Activated naive CD4-positive, alpha-beta T cell treated with Interleukin-2 at 50 U/mL for 16 hours (primary cell): Measurements from ENCODE around the gene RTRAF.
A peak's percentile ranks its signal among the peaks of the same experiment; 100 is the strongest.

Experiments
- DNase-seq: peaks from one replicate; pipeline ENCODE4 v3.0.0-alpha.2; 2020

RTRAF gene

DNA sequence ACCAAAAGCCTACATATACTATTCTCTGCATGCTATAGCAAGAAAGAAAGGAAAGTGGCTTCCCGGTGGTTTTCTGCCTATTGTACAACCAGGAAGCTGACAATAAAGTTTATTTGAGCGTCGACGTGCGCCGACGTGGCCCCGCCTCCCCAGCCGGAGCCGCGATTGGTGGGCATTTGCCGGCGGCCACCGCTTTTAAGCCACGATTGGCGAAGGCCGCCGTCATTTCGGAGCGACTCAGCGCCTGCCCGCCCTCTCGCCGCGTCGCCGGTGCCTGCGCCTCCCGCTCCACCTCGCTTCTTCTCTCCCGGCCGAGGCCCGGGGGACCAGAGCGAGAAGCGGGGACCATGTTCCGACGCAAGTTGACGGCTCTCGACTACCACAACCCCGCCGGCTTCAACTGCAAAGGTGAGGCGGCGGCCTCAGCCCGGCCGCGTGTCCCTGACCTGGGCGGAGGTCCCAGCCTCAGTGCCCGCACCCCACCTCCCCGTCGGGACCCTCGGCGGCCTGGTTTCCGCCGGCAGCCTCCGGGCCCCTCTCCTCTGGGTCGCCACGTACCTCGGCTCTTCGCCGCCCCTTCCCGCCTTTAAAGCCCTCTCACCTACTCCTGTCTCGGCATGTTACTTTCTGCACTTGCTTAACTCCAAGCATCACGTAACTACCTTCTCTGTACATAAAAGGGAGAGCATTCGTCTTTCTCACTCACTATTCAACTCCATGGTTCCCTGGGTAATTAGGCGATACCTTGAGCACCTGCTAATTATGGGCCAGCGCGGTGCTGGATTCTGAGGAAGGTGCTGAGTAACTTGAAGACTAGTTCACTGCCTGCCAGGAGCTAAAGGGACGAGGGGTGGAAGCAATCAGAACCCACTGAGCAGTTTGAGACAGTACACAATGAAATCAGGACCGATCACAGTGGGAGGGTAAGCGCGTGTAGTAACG is at the start of gene RTRAF:
Gene RTRAF, plus strand, starts transcription at position 254 of the 942 bp plus-strand sequence. Its CDS starts 94 bp downstream, at position 348.
- peak; percentile 93 for DNase-seq

DNA sequence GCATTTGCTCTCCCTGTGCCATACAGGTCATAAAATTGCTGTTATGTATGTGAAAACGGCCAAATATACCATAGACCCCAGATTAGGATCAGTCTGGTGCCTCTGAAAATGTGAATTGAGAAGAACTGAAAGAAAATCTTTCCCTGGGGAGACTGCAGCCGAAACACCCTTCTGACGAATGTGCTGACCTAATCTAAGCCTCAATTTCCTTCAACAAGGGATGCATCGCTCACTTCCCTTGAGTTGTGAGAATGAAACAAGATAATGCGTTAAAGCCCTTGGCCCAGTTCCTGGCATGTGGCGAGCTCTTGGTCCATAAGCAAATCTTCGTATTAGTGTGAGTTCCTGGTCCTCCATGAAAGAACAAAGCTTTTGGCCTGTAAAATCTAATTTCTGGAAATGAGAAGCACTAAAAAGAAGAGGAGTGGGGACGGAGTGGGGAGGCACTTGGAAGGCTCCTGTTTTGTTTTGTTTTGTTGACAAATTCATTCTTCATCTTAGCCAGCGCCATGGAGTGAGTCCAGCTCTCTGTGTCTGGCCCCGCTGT is 49.5 kb upstream of the RTRAF start:
- DNase-seq = no peak

DNA sequence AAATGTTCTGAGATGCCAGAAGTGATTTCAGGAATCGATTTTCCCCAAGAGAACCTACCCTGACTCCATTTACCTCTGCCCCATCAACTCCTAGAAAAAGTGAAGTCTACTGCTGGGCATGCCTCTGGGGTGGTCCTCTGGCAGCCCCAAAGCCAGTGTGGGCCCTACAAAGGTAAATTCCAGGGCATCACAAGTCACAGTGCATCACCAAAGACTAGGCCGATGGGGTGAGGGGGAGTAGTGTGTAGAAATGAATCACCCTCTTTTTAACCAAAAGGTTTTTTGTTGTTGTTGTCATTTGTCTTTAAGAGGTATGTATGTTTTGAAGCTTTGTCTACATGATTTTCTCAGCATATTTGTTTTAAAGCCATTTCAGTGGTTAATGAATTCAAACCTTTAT is 46.4 kb upstream of the RTRAF start:
- no peak for DNase-seq

DNA sequence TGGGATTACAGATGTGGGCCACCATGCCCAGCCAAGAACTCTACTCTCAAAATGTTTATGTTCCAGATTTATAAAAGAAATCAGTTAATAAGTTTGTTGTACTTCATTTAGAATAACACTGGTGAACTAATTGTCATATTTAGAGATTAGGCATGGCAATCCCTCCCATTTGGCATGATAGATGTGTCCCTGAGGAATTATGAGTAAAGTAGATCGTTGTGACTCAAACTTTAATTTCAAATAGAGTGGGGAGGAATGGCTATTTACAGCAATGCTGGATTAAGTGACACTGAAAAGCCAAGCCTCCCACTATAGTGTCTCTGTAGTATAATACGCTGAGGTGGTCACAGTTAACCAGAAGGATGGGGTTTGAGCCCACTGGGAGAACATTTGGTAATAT is 39.3 kb upstream of the RTRAF start:
- DNase-seq = no peak

- no peak for DNase-seq
Observed at GRCh38 chr14:51951656-51952055, 37.7 kb upstream of the RTRAF start.

- DNase-seq = no peak
Observed at GRCh38 chr14:51954031-51954430, 35.3 kb upstream of the RTRAF start.

DNA sequence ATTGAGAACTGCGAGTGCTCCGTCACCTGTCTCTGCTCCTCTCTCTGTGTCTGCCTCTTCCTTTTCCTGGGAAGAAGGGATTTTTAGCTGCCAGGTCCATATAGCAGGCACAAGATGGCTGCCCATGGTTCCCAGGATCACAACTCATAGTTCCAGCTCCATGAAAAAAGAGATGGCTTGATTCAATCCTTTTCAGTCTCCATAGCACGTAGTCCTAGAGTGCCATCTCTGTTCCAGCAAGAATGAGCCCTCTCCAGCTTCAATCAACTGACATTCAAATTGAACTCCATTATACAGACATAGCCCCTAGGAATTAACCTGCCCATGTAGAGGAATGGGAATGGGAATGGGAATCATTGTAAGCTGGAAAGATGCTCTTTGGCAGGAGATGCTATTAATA is 34.7 kb upstream of the RTRAF start:
- no peak for DNase-seq

DNA sequence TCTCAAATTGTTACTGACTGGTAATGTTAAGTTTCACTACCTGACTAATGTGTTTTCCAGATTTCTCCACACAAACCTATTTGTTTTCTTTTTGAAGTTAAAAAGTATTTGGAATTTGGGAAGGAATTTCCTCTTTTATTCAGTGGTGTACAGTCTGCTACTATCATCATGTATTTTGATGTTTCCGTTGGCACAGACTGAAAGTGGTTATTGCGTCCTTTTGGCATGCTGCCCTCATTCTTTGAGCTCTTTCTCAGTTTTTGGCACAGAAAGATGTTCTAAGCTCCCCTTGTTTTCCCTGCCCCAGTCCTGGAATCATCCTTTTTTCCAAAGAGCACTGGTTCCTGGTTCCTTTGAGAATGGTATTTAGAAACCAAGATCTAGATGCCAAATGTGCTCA is 31.4 kb upstream of the RTRAF start:
- no peak for DNase-seq

DNA sequence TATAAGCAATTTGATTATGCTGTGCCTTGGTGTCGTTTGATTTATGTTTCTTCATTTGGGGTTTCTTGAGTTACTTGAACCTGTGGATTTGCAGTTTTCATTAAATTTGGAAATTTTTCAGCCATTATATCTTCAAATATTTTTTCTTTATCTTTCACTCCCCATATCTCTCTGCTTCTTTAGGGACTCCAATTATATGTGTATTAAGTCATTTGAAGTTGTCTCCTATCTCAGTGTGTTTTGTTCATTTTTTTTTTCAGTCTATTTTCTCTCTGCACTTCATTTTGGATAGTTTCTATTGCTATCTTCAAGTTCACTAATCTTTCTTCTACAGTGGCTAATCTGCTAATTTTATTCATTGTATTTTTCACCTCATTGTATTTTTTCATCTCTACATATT is 29.4 kb upstream of the RTRAF start:
- DNase-seq = no peak

DNA sequence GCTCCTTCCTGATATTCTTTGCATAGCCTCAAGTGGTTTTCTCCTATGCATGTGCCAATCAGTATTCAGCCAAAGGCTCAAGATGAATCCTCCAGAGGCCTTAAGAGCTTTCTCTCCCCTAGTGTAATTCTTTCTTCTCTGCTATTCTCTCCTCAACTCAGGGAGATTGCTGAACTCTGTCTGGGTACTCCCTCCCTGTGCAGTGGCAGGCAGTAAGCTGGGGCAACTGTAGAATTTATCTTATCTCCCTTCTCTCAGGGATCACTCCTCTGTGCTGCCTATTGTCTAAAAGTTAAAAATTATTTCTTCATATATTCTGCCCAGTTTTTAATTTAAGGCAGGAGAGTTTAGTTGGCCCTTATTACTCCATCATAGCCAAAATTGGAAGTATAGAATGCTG is 28.5 kb upstream of the RTRAF start:
- no peak for DNase-seq

DNA sequence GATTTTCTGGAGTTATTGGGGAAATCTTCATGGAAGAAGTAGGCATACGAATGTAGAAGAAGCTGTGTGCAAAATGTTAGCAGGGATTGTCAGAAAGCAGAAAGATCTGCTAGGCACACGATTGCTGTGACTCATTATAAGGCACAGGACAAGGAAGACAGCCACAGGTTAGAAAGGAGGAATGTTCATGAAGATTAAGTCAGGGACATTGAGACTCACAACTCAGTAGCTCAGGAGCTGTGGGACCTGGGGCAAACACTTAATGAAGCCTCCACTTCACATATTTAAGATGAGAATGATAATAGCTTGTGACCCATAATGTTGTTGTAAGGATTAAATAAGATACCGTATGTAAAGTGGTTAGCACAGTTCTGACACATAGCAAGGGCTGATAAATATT is 26.6 kb upstream of the RTRAF start:
- no peak for DNase-seq

DNA sequence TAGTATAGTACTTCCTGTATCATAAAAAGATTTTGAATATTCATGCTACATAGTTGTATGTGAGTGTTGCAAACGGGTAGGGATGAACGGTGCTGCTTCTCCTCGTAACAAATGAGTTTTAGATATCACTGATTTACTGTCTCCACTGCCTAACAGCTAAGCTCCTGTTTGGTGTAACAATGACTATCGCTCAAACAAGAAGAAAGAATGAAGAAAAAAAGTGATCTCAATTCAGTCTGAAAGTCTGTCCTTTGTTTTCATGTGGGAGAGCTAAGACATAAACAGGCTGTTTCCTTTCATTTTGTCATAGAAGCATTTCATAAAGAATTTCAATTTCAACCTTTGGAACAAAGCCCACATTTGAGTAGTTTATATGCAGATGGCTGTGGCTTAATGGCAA is 26.1 kb upstream of the RTRAF start:
- DNase-seq = no peak

DNA sequence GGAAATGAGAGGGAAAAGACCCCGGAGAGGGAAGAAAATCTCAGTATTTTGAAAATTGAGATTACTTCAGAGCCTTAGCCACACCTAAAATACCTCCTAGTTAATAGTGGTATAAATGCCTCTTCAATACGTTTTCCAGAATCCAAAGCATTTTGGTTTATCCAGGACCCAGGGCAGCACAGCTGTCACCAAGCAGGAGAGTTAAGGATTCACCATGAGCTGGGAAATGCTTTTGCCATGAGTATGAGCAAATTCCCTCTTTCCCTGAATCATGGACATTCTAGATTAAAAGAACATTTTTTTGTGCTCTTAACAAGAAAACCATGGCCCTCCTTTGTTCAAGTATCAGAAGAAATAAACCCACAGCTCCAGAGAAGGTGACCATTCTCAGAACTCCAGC is 21.8 kb upstream of the RTRAF start:
- DNase-seq = no peak

DNA sequence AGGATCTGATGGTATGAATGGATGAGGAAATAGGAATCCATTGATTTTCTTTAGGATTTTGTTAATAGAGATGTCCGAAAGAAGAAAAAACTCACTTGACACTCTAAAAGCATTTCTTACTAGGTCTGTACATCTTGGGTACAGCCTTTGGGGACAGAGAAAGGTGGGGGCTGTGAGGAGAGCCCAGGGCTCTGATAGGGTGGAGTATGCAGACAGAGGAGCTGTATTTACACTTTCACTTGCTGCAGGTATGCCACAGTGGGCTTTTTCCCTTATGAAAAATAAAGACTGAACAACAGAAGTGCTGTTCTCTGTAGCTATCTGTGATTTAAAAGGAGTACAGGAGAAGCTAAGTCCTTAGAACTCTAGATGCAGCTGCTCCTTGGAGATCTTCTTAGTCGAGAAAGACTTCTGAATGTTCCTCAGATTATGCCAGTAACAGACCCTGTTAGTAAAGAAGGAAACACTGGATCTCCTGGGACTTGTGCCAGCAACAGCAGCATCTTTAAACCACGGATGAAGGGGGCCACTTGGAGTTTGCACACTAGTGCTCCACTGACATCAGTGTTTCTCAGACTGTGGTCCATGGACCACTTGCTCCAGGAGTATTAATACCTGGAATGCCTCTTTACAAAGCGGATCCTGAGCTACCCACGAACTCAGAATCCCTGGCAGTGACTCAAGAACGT is 19.4 kb upstream of the RTRAF start:
- no peak for DNase-seq

- DNase-seq = no peak
Observed at GRCh38 chr14:51972566-51972965, 16.8 kb upstream of the RTRAF start.

DNA sequence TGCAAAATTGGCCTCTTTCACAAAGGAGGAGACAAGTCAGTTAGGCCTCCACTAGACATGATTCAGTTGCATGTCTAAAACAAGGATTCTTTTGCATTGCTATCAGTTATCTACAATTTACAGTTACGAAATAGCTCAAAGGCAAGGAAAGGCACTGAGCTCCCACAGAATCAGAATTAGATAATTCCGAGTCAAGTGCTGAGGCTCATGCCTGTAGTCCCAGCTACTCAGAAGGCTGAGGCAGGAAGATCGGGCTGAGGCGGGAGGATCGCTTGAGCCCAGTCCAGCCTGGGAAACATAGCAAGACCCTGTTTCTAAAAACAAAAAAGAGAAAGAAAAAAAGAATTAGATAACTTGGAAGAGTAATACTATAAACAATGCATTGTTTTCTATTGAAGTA is 12.3 kb upstream of the RTRAF start:
- no peak for DNase-seq

DNA sequence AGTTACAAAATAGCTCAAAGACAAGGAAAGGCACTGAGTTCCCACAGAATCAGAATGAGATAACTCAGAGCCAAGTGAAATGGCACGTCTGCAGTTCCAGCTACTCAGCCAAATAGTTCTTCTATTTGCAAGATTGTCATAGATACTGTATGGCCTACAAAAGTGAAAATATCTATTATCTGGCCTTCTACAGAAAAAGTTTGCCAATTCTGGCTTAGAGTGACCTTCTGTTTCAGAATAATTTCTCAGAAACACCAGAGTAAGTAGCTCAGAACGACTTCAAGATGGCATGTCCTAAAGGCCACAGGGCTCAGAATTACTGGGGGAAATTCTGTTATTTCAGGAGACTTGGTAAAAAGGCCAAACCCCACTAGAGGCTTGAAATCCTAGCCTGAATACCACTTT is 10.7 kb upstream of the RTRAF start:
- DNase-seq = no peak

DNA sequence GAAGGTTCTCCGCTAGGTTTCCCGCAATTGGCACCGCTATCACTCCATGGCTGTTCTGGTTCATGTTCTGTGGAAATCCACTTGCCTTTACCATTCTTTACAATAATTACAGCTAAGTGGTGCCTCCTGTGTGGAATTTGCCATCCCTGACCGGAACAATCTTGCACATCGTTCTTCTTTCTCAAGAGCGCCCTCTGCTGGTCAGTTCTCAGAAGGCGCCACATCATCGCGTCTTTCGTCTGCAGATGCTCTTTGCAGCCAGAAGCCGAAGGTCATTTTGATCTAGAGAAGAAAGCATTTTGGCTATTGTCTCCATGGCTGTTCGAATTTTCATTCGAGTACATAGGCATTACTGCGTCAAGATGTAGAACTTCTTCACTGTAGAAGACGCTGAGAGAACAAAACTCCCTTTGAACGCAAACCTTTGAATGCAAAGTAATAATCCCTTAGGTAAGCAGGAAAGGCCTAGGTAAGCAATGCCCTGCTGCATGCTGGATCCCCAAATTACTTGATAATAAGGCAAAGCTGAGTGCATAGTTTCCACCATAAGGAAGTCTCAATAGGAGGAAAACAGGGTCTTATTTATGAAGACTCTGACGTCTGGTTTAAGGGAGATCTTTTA is 10.1 kb upstream of the RTRAF start:
- peak; percentile 83 for DNase-seq

- no peak for DNase-seq
Observed at GRCh38 chr14:51981218-51981854, 8.0 kb upstream of the RTRAF start.

DNA sequence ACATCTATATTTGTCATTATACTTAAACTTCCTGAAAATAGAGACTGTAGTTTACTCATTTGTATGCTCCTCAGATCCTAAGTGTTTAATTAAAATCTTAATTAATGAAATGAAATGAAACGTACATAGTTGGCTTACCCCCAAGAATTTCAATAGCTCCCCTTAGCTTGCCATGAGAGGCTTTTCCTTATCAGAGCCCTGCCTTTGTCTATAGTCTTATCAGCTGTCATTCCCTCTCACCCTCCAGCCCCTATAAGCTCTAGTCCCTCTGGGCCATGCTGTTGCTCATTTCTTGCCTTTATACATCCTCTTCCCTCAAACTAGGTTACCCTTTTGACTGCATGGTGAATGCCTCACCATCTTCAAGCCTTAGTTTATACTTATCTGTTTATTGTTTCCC is 1.1 kb upstream of the RTRAF start:
- no peak for DNase-seq

- no peak for DNase-seq
Observed at GRCh38 chr14:51990488-51990887, 1.1 kb downstream of the RTRAF start.

DNA sequence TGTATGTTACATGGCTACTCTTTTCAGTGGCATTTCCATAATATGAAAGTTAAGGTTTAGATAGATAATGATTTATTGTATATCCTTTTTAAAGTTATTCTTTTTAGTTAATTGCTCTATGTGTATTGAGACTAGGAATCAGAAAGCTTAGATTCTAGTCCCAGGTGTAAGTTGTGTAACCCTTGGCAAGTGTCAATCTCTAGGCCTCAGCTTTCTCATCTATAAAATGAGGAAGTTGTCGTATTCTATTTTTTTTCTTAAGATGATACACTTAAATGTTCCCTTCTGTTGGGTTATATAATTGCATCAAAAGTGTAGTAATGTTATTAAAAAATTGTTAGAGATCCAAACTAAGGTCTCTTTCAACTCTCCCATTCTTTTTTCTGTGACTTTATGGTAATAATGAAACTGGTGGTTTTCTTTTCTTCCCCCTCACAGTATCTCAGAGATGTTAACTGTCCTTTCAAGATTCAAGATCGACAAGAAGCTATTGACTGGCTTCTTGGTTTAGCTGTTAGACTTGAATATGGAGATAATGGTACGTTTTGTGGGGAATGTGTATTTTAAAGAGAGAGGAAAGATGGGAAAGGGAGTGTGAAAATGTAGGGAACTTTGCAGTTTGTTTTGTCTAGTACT is 4.1 kb downstream of the RTRAF start:
- no peak for DNase-seq
